ENCODE data around the gene EHHADH.
"Not testable (repeated sequence)": the region's sequence is repeated elsewhere in the genome, so short reads cannot be mapped to it uniquely, and the experiment has no call there.

EHHADH gene

DNA sequence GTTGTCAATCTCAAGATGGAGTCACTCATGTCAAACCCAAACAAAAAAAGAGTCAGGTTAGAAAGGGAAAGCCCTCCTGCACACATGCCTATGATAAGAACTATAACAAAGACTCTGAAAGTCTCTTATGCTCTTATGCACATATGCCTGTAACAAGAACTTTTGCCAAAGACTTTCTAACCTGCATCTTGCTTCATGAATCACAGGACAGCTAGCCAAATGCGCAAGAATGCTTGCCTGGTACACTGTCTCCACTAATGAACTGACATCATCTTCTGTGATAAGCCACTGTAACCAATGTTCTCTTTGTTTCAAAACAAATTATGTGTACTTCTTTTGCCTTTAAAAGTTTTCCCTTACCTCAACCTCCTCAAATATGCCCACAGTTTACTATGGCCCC lies 18.2 kb upstream of the EHHADH start:
- WGBS = 97% methylated on average over 1 of the region's 1 CpG
- H3K4me1 ChIP-seq (ENCODE audit: insufficient read depth, low read length) = peaks cover 3% of the 10 kb centered on the region; the same call in 1 of the 2 replicates
- no peaks in the 10 kb centered on the region for H3K9me3 ChIP-seq (ENCODE audit: insufficient read depth, low read depth, low read length)
- H3K4me3 ChIP-seq (ENCODE audit: low read length) = no peak overlapping the region
- peaks cover 10% of the 10 kb centered on the region; the same call in 1 of the 2 replicates for H3K27me3 ChIP-seq (ENCODE audit: insufficient read depth, low read length)
- H3K27ac ChIP-seq (ENCODE audit: low read depth, low read length) = no peak overlapping the region
- no peaks in the 10 kb centered on the region for H3K36me3 ChIP-seq (ENCODE audit: insufficient read depth, low read length)
- no peak overlapping the region for H3K9ac ChIP-seq (ENCODE audit: low read depth, low read length)

DNA sequence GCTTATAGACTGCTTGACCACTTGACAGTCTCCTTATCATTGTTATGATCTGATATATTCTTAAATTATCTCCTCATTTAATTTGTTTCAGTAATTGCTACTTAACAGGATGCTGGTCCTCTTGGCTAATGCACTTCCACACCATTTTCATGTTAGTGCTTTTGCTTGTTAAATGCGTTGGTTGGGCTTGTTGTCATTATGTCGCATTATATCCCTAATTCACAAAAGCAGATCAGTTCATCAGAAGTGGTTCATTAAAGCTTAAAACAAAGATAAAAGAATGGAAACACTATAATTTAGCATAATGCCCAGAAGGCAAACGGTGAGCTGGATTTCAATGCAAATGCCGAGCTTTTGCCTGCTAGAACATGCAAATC lies 17.1 kb upstream of the EHHADH start:
- Histone ChIP-seq H3K27me3 (ENCODE audit: insufficient read depth, low read length) (peaks cover 10% of the 10 kb centered on the region; the same call in 1 of the 2 replicates), H3K36me3 (ENCODE audit: insufficient read depth, low read length) (no peaks in the 10 kb centered on the region), H3K27ac (ENCODE audit: low read depth, low read length) (no peak overlapping the region), H3K9ac (ENCODE audit: low read depth, low read length) (no peak overlapping the region), H3K9me3 (ENCODE audit: insufficient read depth, low read depth, low read length) (no peaks in the 10 kb centered on the region), H3K4me1 (ENCODE audit: insufficient read depth, low read length) (peaks cover 3% of the 10 kb centered on the region; the same call in 1 of the 2 replicates), H3K4me3 (ENCODE audit: low read length) (no peak overlapping the region)
- 81% methylated on average over 2 of the region's 4 CpGs for WGBS

DNA sequence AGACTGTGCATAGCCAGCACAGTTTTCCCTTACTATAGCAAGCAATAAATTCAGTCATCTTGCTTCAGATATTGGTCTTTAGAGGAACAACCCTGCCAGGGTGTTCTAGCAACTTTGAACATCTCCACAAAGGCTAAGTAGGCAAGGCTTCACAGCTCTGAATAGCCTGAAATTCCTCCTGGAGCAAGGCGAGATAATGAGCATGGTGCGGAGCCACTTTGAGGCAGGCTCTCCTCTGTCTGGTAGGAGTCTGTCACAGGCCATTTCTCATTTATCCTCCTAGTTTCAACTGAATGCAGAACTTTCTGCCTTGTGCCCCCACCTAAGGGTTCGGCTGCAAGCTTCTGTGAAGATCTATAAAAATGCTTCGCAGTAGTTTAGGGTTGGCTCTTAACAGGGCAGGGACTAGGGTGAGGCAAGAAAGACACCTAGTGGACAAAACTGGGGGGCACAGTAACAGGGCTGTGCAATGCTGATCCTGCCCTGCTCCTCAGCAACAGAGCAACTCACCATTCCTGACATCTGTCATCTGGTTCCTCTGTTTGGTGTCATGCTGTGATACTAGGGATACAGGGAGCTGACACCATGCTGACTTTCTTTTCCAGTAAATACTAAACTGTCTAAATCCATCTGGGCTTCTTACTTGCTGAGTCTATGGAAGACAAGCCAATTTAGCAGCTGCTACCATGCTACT lies 16.6 kb upstream of the EHHADH start:
- 62% methylated on average over 4 of the region's 4 CpGs for WGBS
- H3K9me3 ChIP-seq (ENCODE audit: insufficient read depth, low read depth, low read length) = no peaks in the 10 kb centered on the region
- peaks cover 10% of the 10 kb centered on the region; the same call in 1 of the 2 replicates for H3K27me3 ChIP-seq (ENCODE audit: insufficient read depth, low read length)
- H3K27ac ChIP-seq (ENCODE audit: low read depth, low read length) = no peak overlapping the region
- peaks cover 3% of the 10 kb centered on the region; the same call in 1 of the 2 replicates for H3K4me1 ChIP-seq (ENCODE audit: insufficient read depth, low read length)
- no peak overlapping the region for H3K9ac ChIP-seq (ENCODE audit: low read depth, low read length)
- no peak overlapping the region for H3K4me3 ChIP-seq (ENCODE audit: low read length)
- no peaks in the 10 kb centered on the region for H3K36me3 ChIP-seq (ENCODE audit: insufficient read depth, low read length)

DNA sequence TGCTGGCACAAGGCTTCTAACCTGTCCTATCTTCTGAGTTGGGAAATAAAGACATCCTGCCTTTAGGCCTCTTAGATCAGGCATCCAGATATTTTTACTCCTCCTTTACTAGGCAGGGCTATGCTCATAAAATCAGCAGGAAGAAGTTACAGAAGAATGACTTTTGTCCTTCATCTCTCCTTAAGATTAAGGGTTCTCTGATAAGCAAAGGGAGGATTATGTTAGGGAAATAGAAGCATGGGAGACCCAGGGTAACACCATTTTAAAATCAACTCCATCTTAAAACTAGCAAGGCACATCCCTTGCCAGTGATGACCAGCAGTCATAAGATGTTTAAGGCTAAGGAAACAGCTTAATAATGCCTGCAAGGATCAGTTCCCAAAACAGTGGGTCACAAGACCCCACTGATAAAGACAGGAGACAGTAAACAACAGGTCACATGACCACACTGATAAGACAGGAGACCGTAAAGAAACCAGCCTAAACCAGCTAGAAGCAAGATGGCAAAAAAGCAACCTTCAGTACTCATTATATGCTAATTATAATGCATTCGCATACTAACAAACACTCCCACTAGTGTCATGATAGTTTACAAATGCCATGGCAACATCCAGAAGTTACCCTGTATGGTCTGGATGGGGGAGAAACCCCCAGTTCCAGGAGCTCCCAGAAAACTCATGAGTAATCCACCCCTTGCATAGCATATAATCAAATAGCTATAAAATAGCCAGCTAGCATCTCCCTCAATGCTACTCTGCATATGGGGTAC lies 14.5 kb upstream of the EHHADH start:
- no peak overlapping the region for H3K9ac ChIP-seq (ENCODE audit: low read depth, low read length)
- 92% methylated on average over 2 of the region's 2 CpGs for WGBS

DNA sequence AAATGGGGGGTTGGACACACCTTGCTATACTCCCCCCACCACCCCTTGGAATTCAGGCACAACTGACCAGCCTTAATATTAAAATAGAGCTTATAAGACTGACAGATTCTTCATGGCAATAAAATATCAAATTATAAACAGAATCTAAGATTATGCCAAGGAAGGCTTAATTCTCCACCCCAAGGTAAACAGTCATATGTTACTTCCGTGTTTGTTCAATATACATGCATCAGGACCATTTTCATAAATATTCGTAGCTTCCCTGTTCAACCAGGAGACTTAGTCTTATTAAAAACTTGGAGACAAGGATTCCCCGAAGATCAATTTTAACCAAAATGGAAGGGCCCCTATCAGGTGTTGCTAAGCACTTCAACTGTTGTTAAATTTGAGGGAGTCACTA lies 13.3 kb upstream of the EHHADH start:
- Histone ChIP-seq H3K4me3 (ENCODE audit: low read length) (no peak overlapping the region), H3K27ac (ENCODE audit: low read depth, low read length) (no peak overlapping the region), H3K27me3 (ENCODE audit: insufficient read depth, low read length) (peaks cover under 1% of the 10 kb centered on the region; the same call in 1 of the 2 replicates), H3K4me1 (ENCODE audit: insufficient read depth, low read length) (peaks cover 3% of the 10 kb centered on the region; the same call in 1 of the 2 replicates), H3K36me3 (ENCODE audit: insufficient read depth, low read length) (no peaks in the 10 kb centered on the region), H3K9me3 (ENCODE audit: insufficient read depth, low read depth, low read length) (no peaks in the 10 kb centered on the region), H3K9ac (ENCODE audit: low read depth, low read length) (no peak overlapping the region)
- 96% methylated on average over 3 of the region's 3 CpGs for WGBS

More for the DNA sequence above, 14.5 kb upstream of the EHHADH start:
- Histone ChIP-seq H3K9me3 (ENCODE audit: insufficient read depth, low read depth, low read length) (no peaks in the 10 kb centered on the region), H3K4me1 (ENCODE audit: insufficient read depth, low read length) (peaks cover 3% of the 10 kb centered on the region; the same call in 1 of the 2 replicates), H3K4me3 (ENCODE audit: low read length) (no peak overlapping the region), H3K27me3 (ENCODE audit: insufficient read depth, low read length) (peaks cover 10% of the 10 kb centered on the region; the same call in 1 of the 2 replicates), H3K36me3 (ENCODE audit: insufficient read depth, low read length) (no peaks in the 10 kb centered on the region), H3K27ac (ENCODE audit: low read depth, low read length) (no peak overlapping the region)

DNA sequence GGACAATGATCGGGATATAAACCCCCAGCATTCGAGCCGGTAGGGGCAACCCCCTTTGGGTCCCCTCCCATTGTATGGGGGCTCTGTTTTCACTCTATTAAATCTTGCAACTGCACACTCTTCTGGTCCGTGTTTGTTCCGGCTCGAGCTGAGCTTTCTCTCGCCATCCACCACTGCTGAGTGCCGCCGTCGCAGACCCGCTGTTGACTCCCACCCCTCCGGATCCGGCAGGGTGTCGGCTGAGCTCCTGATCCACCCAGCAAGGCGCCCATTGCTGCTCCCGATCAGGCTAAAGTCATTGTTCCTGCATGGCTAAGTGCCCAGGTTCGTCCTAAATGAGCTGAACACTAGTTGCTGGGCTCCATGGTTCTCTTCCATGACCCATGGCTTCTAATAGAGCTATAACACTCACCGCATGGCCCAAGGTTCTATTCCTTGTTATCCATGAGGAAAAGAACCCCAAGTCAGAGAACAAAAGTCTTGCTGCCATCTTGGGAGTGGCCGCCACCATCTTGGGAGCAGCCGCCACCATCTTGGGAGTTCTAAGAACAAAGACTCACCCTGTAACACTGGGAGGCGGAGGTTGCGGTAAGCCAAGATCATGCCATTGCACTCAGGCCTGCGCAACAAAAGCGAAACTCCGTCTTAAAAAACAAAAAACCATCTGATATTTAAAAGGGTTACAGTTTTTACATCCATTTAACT lies 11.2 kb upstream of the EHHADH start:
- Histone ChIP-seq H3K36me3 (ENCODE audit: insufficient read depth, low read length) (no peaks in the 10 kb centered on the region), H3K4me1 (ENCODE audit: insufficient read depth, low read length) (peaks cover 3% of the 10 kb centered on the region; the same call in 1 of the 2 replicates), H3K27ac (ENCODE audit: low read depth, low read length) (no peak overlapping the region), H3K27me3 (ENCODE audit: insufficient read depth, low read length) (no peaks in the 10 kb centered on the region), H3K4me3 (ENCODE audit: low read length) (no peak overlapping the region), H3K9ac (ENCODE audit: low read depth, low read length) (no peak overlapping the region), H3K9me3 (ENCODE audit: insufficient read depth, low read depth, low read length) (no peaks in the 10 kb centered on the region)
- WGBS = 96% methylated on average over 25 of the region's 25 CpGs

DNA sequence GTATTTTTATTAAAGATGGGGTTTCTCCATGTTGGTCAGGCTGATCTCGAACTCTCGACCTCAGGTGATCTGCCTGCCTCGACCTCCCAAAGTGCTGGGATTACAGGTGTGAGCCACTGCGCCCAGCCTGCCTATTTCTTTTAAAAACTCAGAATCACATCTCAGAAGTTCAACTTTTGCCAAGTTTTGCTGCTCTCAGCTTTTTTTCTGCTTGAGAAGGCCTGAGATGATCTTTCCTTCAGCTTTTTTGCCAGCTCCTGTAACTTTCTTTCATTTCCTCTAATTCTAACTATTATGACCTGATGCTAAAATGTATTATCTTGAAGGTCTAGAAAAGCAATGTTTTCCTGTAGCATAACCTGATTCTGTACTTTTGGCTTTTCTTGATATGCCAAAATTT lies 9.6 kb upstream of the EHHADH start:
- no peak overlapping the region for H3K9ac ChIP-seq (ENCODE audit: low read depth, low read length)
- no peaks in the 10 kb centered on the region for H3K9me3 ChIP-seq (ENCODE audit: insufficient read depth, low read depth, low read length)
- no peaks in the 10 kb centered on the region for H3K36me3 ChIP-seq (ENCODE audit: insufficient read depth, low read length)
- 91% methylated on average over 4 of the region's 4 CpGs for WGBS
- no peak overlapping the region for H3K27ac ChIP-seq (ENCODE audit: low read depth, low read length)
- H3K27me3 ChIP-seq (ENCODE audit: insufficient read depth, low read length) = no peaks in the 10 kb centered on the region
- H3K4me1 ChIP-seq (ENCODE audit: insufficient read depth, low read length) = no peaks in the 10 kb centered on the region
- H3K4me3 ChIP-seq (ENCODE audit: low read length) = no peak overlapping the region

DNA sequence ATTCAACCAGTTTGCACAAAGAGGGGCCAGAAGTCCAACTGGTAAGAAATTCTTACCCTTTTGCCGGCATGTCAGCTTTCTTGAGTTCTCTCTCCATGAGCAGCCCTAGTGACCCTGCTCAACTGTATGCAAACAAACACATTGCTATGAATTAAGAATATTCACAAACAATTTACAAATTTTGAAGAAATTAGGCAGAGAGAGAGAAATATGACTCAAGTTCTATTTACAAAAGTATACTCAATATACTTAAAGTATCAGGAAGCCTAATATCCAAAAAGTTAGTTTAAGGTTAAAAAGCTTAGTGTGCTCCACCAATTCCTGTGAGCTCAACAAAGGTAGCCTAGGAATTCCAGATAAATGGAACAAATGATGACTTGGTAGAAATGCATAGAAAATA lies 3.5 kb upstream of the EHHADH start:
- H3K9me3 ChIP-seq (ENCODE audit: insufficient read depth, low read depth, low read length) = peaks cover 14% of the 10 kb centered on the region
- no peak overlapping the region for H3K9ac ChIP-seq (ENCODE audit: low read depth, low read length)
- peaks cover 6% of the 10 kb centered on the region; the same call in 1 of the 2 replicates for H3K27me3 ChIP-seq (ENCODE audit: insufficient read depth, low read length)
- H3K4me3 ChIP-seq (ENCODE audit: low read length) = no peak overlapping the region
- no peak overlapping the region for H3K27ac ChIP-seq (ENCODE audit: low read depth, low read length)
- H3K4me1 ChIP-seq (ENCODE audit: insufficient read depth, low read length) = no peaks in the 10 kb centered on the region
- WGBS = 95% methylated on average over 1 of the region's 1 CpG
- H3K36me3 ChIP-seq (ENCODE audit: insufficient read depth, low read length) = no peaks in the 10 kb centered on the region

DNA sequence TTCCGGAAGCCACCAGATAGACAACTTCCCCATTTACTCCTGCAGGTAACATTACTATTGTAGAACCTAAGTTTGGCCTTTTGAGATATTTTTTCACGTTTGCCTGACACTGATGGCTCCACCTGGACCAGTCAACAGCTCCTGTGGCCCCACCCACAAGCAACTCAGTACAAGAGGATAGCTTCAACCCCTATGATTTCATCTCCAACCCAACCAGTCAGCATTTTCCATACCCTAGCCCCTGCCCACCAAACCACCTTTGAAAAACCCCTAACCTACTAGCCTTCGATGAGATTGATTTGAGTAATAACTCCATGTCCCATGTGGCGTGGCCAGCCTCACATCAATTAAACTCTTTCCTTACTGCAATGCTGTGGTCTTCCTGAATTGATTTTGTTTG lies 950 bp upstream of the EHHADH start:
- Histone ChIP-seq H3K9ac (ENCODE audit: low read depth, low read length) (no peak overlapping the region), H3K36me3 (ENCODE audit: insufficient read depth, low read length) (no peaks in the 10 kb centered on the region), H3K27me3 (ENCODE audit: insufficient read depth, low read length) (peaks cover 6% of the 10 kb centered on the region; the same call in 1 of the 2 replicates), H3K9me3 (ENCODE audit: insufficient read depth, low read depth, low read length) (peaks cover 14% of the 10 kb centered on the region), H3K27ac (ENCODE audit: low read depth, low read length) (no peak overlapping the region), H3K4me3 (ENCODE audit: low read length) (no peak overlapping the region), H3K4me1 (ENCODE audit: insufficient read depth, low read length) (no peaks in the 10 kb centered on the region)
- 94% methylated on average over 4 of the region's 4 CpGs for WGBS

DNA sequence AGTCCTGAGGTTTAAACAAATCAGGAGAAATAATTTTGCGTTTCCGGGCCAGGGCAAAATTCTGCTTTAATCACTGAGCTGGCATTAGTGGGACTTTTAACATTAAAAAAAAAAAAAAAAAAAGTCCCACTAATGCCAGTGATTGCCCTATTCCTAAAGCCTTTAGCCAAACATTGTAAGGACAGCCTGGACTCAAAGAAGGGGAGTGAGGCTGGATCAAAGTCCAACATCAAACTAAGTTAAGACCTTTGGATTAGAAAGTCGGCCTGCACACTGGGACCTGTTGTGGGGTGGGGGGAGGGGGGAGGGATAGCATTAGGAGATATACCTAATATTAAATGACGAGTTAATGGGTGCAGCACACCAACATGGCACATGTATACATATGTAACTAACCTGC lies 716 bp downstream of the EHHADH start:
- WGBS = 91% methylated on average over 2 of the region's 4 CpGs
- not testable (repeated sequence) for H3K36me3 ChIP-seq (ENCODE audit: insufficient read depth, low read length); H3K4me3 ChIP-seq (ENCODE audit: low read length); H3K4me1 ChIP-seq (ENCODE audit: insufficient read depth, low read length); H3K27me3 ChIP-seq (ENCODE audit: insufficient read depth, low read length); H3K27ac ChIP-seq (ENCODE audit: low read depth, low read length); H3K9ac ChIP-seq (ENCODE audit: low read depth, low read length)
- peaks cover 14% of the 10 kb centered on the region for H3K9me3 ChIP-seq (ENCODE audit: insufficient read depth, low read depth, low read length)

DNA sequence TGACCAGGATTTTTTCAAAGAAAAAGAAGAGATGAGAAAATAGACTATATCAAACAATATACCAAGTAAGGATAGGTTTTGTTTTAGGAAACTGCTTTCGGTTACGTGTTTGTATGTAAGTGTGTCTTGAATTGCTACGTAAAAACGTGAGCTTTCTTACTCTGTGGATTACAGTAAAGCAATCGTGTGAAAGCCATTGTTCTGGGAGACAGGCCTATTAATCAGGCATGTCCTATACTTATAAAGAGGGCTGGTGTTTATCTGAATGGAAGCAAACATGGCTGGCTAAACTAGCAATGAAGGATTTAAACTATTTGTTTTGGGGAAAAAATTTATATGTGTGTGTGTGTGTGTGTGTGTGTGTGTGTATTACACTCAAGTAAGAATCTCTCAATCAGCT lies 2.6 kb downstream of the EHHADH start:
- Histone ChIP-seq H3K4me3 (ENCODE audit: low read length) (no peak overlapping the region), H3K36me3 (ENCODE audit: insufficient read depth, low read length) (no peaks in the 10 kb centered on the region), H3K27me3 (ENCODE audit: insufficient read depth, low read length) (peaks cover 6% of the 10 kb centered on the region; the same call in 1 of the 2 replicates), H3K9me3 (ENCODE audit: insufficient read depth, low read depth, low read length) (0 out of 2 replicates have a peak, but pooled peaks cover 3% of the 10 kb centered on the region), H3K4me1 (ENCODE audit: insufficient read depth, low read length) (no peaks in the 10 kb centered on the region), H3K9ac (ENCODE audit: low read depth, low read length) (no peak overlapping the region), H3K27ac (ENCODE audit: low read depth, low read length) (no peak overlapping the region)
- WGBS = 94% methylated on average over 5 of the region's 5 CpGs

Measured in HUES64 (cell line).